ENCODE data around the gene SHLD1. TPM values are rescaled to one million over a fixed set of nuclear protein-coding genes. Genes with fewer than 3 reads are reported as not detected.

Gene SHLD1
- total RNA-seq, 1 experiment from 2014 or later: 6.7 TPM

DNA sequence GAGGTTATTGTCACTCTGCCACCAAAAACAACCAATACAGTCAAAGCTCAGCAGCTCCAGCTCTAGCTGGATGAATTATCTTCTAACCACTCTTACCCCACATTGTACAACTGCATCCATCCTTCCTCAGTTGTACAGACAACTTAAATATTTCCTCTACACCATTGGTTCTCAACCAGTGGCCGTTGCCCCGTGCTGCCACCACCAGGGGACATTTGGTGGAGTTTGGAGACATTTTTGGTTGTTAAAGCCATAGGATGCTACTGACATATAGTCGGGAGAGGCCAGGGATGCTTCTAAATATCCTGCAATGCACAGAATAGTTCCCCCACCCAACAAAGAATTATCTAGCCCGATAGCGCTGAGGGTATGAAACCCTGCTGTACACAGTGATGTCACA is 59.3 kb downstream of the SHLD1 start:
- no peak overlapping the region for H3K27ac Mint-ChIP-seq
- H3K27ac ChIP-seq (ENCODE audit: insufficient read length, low read depth, low read length): no peak overlapping the region

More for the DNA sequence above, 59.3 kb downstream of the SHLD1 start:
- H4K91ac ChIP-seq (ENCODE audit: insufficient read length, low read depth, low read length): no peak overlapping the region
- H3K27me3 ChIP-seq (ENCODE audit: insufficient read depth, low read length): no peaks in the 10 kb centered on the region
- no peaks in the 10 kb centered on the region for H3K23me2 ChIP-seq (ENCODE audit: insufficient read length, low read depth, low read length, poor library complexity, severe bottlenecking)
- H2BK20ac ChIP-seq (ENCODE audit: low read depth, low read length, poor library complexity, severe bottlenecking): no peak overlapping the region
- no peak overlapping the region for H2BK120ac ChIP-seq (ENCODE audit: low read depth, low read length, poor library complexity, severe bottlenecking)
- H3K79me1 ChIP-seq (ENCODE audit: insufficient read depth, low read depth, low read length, poor library complexity, severe bottlenecking): no peaks in the 10 kb centered on the region
- no CpG with 5 or more reads among the region's 5 CpGs for WGBS (ENCODE audit: extremely low coverage, insufficient read length, low lambda C conversion rate)
- H3T11ph ChIP-seq (ENCODE audit: low read length): no peak overlapping the region
- peaks cover 14 to 17% of the 10 kb centered on the region in 2 experiments for H3K4me1 Mint-ChIP-seq
- no peak overlapping the region for H3K23ac ChIP-seq (ENCODE audit: insufficient read length, low read depth, low read length)
- H2AK5ac ChIP-seq (ENCODE audit: insufficient read length, low read length): no peak overlapping the region
- no peak overlapping the region for H3K56ac ChIP-seq (ENCODE audit: insufficient read length, low read depth, low read length)
- H3K4me2 ChIP-seq (ENCODE audit: insufficient read depth, insufficient read length, low read length): no peak overlapping the region
- H3K9me3 ChIP-seq (ENCODE audit: control insufficient read depth, low read depth, low read length): no peaks in the 10 kb centered on the region
- H3K27me3 Mint-ChIP-seq (ENCODE audit: low read depth): no peaks in the 10 kb centered on the region
- no peak for DNase-seq
- TF ChIP-seq, protein P1, sequence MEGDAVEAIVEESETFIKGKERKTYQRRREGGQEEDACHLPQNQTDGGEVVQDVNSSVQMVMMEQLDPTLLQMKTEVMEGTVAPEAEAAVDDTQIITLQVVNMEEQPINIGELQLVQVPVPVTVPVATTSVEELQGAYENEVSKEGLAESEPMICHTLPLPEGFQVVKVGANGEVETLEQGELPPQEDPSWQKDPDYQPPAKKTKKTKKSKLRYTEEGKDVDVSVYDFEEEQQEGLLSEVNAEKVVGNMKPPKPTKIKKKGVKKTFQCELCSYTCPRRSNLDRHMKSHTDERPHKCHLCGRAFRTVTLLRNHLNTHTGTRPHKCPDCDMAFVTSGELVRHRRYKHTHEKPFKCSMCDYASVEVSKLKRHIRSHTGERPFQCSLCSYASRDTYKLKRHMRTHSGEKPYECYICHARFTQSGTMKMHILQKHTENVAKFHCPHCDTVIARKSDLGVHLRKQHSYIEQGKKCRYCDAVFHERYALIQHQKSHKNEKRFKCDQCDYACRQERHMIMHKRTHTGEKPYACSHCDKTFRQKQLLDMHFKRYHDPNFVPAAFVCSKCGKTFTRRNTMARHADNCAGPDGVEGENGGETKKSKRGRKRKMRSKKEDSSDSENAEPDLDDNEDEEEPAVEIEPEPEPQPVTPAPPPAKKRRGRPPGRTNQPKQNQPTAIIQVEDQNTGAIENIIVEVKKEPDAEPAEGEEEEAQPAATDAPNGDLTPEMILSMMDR (conservative IDR thresholded peaks at IDR 0.05): peak; percentile 34
- no peak overlapping the region for H4K8ac ChIP-seq (replicated peaks; ENCODE audit: insufficient read length, low read depth, low read length)
- H2BK12ac ChIP-seq (ENCODE audit: insufficient read length, low read depth, low read length): no peak overlapping the region
- no peaks in the 10 kb centered on the region for H3K79me2 ChIP-seq (ENCODE audit: insufficient read depth, low read length)
- H3K4me1 ChIP-seq (ENCODE audit: insufficient read depth, low read length): peaks cover 4% of the 10 kb centered on the region; the same call in 1 of the 2 replicates
- no peak overlapping the region for H3K4me3 Mint-ChIP-seq
- no peak overlapping the region for H4K5ac ChIP-seq (ENCODE audit: insufficient read length, low read depth, low read length)
- no peak overlapping the region for H3K9ac ChIP-seq (ENCODE audit: extremely low read depth, insufficient read length, low read length)
- H2BK5ac ChIP-seq (ENCODE audit: insufficient read length, low read length): no peak overlapping the region
- no peak overlapping the region for H3K18ac ChIP-seq (ENCODE audit: insufficient read length, low read depth, low read length)
- no peaks in the 10 kb centered on the region for H3K9me3 Mint-ChIP-seq
- no peaks in the 10 kb centered on the region for H4K20me1 ChIP-seq (ENCODE audit: control insufficient read depth, insufficient read depth, insufficient read length)
- no peak overlapping the region for H3K14ac ChIP-seq (ENCODE audit: insufficient read depth, low read length)
- no peaks in the 10 kb centered on the region for H3K36me3 Mint-ChIP-seq (ENCODE audit: insufficient read depth in 1 of 3, low read depth in 3 of 3)
- no peak overlapping the region for H3K4ac ChIP-seq (ENCODE audit: low read depth, low read length)
- no peak overlapping the region for H2BK15ac ChIP-seq (ENCODE audit: low read depth, low read length)
- H2AFZ ChIP-seq (ENCODE audit: low read length): no peak overlapping the region

Measured in H9 (cell line).